GM12865 (cell line): ENCODE measurements around the gene SMIM35.
"Not testable (repeated sequence)": the region's sequence is repeated elsewhere in the genome, so short reads cannot be mapped to it uniquely, and the experiment has no call there.

Source experiments
- DNase-seq: peaks from one replicate; pipeline ENCODE4 v3.0.0; 2010; ENCODE audit warnings: low read depth
- H3K4me3 ChIP-seq: 2 replicates; pipeline ENCODE4 v1.5.1; 2011; ENCODE audit warnings: mild to moderate bottlenecking, low read depth, low read length, control low read depth
- CTCF ChIP-seq: IDR thresholded peaks from 2 replicates; pipeline ENCODE4 v1.5.1; 2011; ENCODE audit warnings: low read length, control low read depth, low read depth, inconsistent platforms; ENCODE audit not compliant: insufficient read depth; ENCODE audit errors: missing control alignments

SMIM35 gene

GRCh38 chr11:117983163-117983475, 103.6 kb downstream of the SMIM35 start:
- TF ChIP-seq CTCF: no peak
- H3K4me3 ChIP-seq: no peak overlapping the region
- DNase-seq: no peak

DNA sequence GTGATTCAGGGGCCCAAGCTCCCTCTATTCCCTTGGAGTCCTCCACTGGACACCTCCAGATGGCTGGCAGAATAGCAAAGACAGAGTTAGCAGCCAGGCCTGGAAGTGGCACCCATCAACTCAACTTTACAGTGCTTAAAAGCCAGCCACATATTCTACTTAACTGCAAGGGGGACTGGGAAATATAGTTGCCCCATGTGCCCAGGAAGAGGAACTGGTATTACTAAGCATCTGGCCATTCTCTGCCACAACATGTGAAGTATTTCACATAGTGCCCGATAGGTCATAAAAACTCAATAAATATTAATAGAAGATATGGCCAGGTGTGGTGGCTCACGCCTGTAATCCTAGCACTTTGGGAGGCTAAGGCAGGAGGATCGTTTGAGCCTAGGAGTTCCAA, 106.0 kb downstream of the SMIM35 start:
- DNase-seq: no peak
- no peak overlapping the region for H3K4me3 ChIP-seq
- no peak for TF ChIP-seq CTCF

DNA sequence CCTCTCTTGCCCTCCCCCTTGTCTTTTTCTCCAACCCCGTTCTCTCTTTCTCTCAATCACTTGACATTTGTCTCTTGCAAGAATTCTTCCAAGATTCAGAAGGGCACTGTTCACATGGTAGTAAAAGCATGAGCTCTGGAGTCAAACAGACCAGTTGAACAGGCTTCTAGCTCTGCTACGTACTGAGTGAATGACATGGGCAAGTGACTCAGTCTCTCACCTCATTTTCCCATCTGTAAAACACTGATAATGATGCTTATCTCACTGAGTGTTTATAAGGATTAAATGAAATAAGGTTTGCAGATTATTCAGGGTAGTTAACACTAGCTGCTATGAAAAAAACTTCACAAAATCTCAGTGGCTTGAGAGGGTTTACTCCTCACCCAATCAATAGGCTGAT, 106.5 kb downstream of the SMIM35 start:
- TF ChIP-seq CTCF: no peak

DNA sequence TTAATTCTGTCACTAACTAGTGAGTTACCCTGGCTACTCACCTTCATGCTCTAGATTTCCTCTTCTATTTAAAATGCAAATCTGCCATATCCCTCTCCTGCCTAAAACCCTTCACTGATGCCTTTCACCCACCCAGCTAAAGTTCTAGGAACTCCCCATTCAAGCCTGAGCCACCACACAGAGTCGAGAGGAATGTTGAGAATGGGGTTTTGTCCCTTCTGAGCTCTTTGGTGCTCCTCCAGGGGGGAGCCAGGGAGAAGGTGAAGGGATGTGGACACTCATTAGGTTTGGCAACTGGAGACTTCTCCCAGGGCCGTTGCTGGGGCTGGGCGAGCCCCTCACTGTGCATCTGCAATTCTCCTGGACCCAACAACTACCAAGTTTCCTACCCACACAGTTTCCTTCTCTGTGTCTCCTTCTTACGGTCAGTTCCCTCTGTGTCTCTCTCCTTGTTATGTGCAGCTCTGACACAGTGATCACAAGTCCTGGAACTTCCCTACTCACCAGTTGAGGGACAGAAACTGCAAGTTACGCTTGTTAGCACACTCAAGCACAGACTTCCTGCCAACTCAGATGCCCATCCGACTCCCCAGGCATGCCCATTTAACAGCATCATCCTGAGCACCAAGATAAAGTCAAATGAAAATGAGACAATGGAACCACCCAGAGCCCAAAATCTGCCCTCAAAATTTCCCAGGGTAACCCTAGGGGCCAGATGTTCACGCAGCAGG, 107.1 kb downstream of the SMIM35 start:
- no peak overlapping the region for H3K4me3 ChIP-seq
- TF ChIP-seq CTCF: no peak
- peak; percentile 81 for DNase-seq

More for the DNA sequence above, 106.5 kb downstream of the SMIM35 start:
- DNase-seq: no peak
- no peak overlapping the region for H3K4me3 ChIP-seq

DNA sequence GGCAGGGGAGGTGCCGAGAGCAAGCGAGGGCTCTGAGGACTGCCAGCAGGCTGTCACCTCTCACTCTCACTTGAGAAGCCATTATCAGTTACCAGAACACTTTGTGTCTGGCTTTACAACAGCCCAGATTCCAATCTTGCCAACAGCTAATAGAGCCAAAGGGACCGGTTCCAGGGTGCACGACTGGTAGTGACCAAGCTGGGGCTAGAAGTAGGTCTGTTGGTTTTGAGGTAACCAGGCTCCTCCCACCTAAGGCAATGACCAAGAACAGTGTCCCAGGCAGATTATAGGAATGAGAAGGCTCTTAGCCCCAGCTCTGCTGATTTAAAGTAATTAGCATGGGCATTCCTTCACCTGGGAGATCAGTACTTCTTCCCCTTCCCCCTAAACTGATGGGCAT, 107.8 kb downstream of the SMIM35 start:
- no peak overlapping the region for H3K4me3 ChIP-seq
- no peak for DNase-seq
- TF ChIP-seq CTCF: no peak

GRCh38 chr11:117978291-117978910, 108.4 kb downstream of the SMIM35 start:
- H3K4me3 ChIP-seq, DNase-seq: not testable (repeated sequence)

DNA sequence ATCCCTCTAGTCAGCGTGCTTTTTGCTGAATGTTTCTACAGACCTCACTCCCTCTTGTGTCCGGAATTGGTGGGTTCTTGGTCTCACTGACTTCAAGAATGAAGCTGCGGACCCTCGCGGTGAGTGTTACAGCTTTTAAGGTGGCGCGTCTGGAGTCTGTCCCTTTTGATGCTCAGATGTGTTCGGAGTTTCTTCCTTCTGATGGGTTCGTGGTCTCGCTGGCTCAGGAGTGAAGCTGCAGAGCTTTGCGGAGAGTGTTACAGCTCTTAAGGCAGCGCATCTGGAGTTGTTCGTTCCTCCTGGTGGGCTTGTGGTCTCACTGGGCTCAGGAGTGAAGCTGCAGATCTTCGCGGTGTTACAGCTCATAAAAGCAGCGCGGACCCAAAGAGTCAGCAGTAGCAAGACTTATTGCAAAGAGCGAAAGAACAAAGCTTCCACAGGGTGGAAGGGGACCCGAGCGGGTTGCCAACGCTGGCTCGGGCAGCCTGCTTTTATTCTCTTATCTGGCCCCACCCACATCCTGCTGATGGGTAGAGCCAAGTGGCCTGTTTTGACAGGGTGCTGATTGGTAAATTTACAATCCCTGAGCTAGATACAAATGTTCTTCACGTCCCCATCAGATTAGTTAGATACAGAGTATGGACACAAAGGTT, 109.0 kb downstream of the SMIM35 start:
- not testable (repeated sequence) for DNase-seq, H3K4me3 ChIP-seq

- no peak for DNase-seq
- H3K4me3 ChIP-seq: no peak overlapping the region
- TF ChIP-seq CTCF: no peak
Measured at GRCh38 chr11:117977029-117977428, 109.7 kb downstream of the SMIM35 start.
